OCI-LY3 (cell line): ENCODE measurements around the gene IST1.

Experiments
- H2AFZ ChIP-seq: fragments of 200-600, 300-600 bp; shearing (Covaris generic); 2 replicates; pipeline ENCODE4 v1.6.0; 2014; ENCODE audit warnings: antibody characterized with exemption, low read depth, low read length
- H3K27ac ChIP-seq: fragments of 200-600, 300-600 bp; sonication (generic); 2 replicates; pipeline ENCODE4 v1.5.1; 2014; ENCODE audit warnings: mild to moderate bottlenecking, low read length, moderate library complexity, mixed read lengths
- H3K27me3 ChIP-seq: fragments of 200-600, 300-600 bp; sonication (generic); 2 replicates; pipeline ENCODE4 v1.6.1; 2014; ENCODE audit warnings: low read depth, low read length, mixed read lengths
- H3K36me3 ChIP-seq: fragments of 200-600, 300-600 bp; sonication (generic); replicated peaks from 2 replicates; pipeline ENCODE3; 2014; ENCODE audit warnings: low read depth, low read length, mixed read lengths
- H3K4me1 ChIP-seq: fragments of 300-600, 200-600 bp; sonication (generic); 2 replicates; pipeline ENCODE4 v1.6.1; 2014; ENCODE audit warnings: low read length, mixed read lengths
- H3K4me2 ChIP-seq: fragments of 200-600, 300-600 bp; sonication (generic); 2 replicates; pipeline ENCODE4 v1.6.1; 2014; ENCODE audit warnings: low read length, mixed read lengths
- H3K4me3 ChIP-seq: fragments of 300-600, 200-600 bp; sonication (generic); 2 replicates; pipeline ENCODE4 v1.5.1; 2014; ENCODE audit warnings: antibody characterized with exemption, mild to moderate bottlenecking, low read length, moderate library complexity
- H3K79me2 ChIP-seq: fragments of 300-600, 200-600 bp; shearing (Covaris generic); 2 replicates; pipeline ENCODE4 v1.6.1; 2014; ENCODE audit warnings: mild to moderate bottlenecking, low read length, mixed read lengths
- H3K9ac ChIP-seq: fragments of 300-600, 200-600 bp; shearing (Covaris generic); 2 replicates; pipeline ENCODE4 v1.6.0; 2014; ENCODE audit warnings: mild to moderate bottlenecking, low read length, moderate library complexity
- H3K9me3 ChIP-seq: fragments of 200-600, 300-600 bp; shearing (Covaris generic); 2 replicates; pipeline ENCODE4 v1.6.1; 2014; ENCODE audit warnings: low read length, mixed read lengths; ENCODE audit not compliant: insufficient read depth
- H4K20me1 ChIP-seq: fragments of 200-600, 300-600 bp; sonication (generic); 2 replicates; pipeline ENCODE4 v1.6.1; 2016; ENCODE audit warnings: low read length, mixed read lengths; ENCODE audit not compliant: insufficient read depth
- CTCF ChIP-seq: fragments of 200-600, 300-600 bp; sonication (generic); IDR thresholded peaks from 2 replicates; pipeline ENCODE4 v1.5.1; 2014; ENCODE audit warnings: antibody characterized with exemption, low read length, low read depth
- EZH2phosphoT487 ChIP-seq: fragments of 200-600 bp; shearing (Covaris generic); IDR thresholded peaks from 2 replicates; pipeline ENCODE4 v1.6.1; 2018; ENCODE audit warnings: antibody characterized with exemption, mixed run types, low read depth

The IST1 gene

GRCh38 chr16:71969353-71969752 is 74.0 kb downstream of the IST1 start:
- Histone ChIP-seq H3K9ac (no peak overlapping the region), H4K20me1 (no peaks in the 10 kb centered on the region), H3K79me2 (no peaks in the 10 kb centered on the region), H3K4me3 (no peak overlapping the region), H3K36me3 (no peaks in the 10 kb centered on the region), H3K9me3 (no peaks in the 10 kb centered on the region), H3K4me2 (no peak overlapping the region), H3K27me3 (no peaks in the 10 kb centered on the region), H3K4me1 (no peaks in the 10 kb centered on the region), H3K27ac (no peak overlapping the region), H2AFZ (no peak overlapping the region)
- TF ChIP-seq CTCF (no peak), EZH2phosphoT487 (no peak)

- no peak overlapping the region for H3K4me3 ChIP-seq
- H3K4me1 ChIP-seq = no peaks in the 10 kb centered on the region
- no peak overlapping the region for H3K4me2 ChIP-seq
- no peaks in the 10 kb centered on the region for H3K79me2 ChIP-seq
- H3K9ac ChIP-seq = no peak overlapping the region
- no peaks in the 10 kb centered on the region for H3K9me3 ChIP-seq
- H3K27ac ChIP-seq = no peak overlapping the region
- no peaks in the 10 kb centered on the region for H3K36me3 ChIP-seq
- H4K20me1 ChIP-seq = no peaks in the 10 kb centered on the region
- H2AFZ ChIP-seq = no peak overlapping the region
- H3K27me3 ChIP-seq = no peaks in the 10 kb centered on the region
- TF ChIP-seq EZH2phosphoT487 (no peak), CTCF (no peak)
Observed at GRCh38 chr16:71971571-71971970, 76.2 kb downstream of the IST1 start.

GRCh38 chr16:71972356-71972755 is 77.0 kb downstream of the IST1 start:
- H3K4me1 ChIP-seq = no peaks in the 10 kb centered on the region
- H3K4me3 ChIP-seq = no peak overlapping the region
- H3K79me2 ChIP-seq = no peaks in the 10 kb centered on the region
- no peak for TF ChIP-seq CTCF
- TF ChIP-seq EZH2phosphoT487 = no peak
- no peaks in the 10 kb centered on the region for H3K27me3 ChIP-seq
- no peaks in the 10 kb centered on the region for H3K9me3 ChIP-seq
- no peak overlapping the region for H3K9ac ChIP-seq
- H3K27ac ChIP-seq = no peak overlapping the region
- no peaks in the 10 kb centered on the region for H4K20me1 ChIP-seq
- H3K4me2 ChIP-seq = no peak overlapping the region
- H3K36me3 ChIP-seq = no peaks in the 10 kb centered on the region
- H2AFZ ChIP-seq = no peak overlapping the region

GRCh38 chr16:71973001-71973400 is 77.7 kb downstream of the IST1 start:
- Histone ChIP-seq H3K4me1 (no peaks in the 10 kb centered on the region), H3K9me3 (no peaks in the 10 kb centered on the region), H4K20me1 (no peaks in the 10 kb centered on the region), H3K4me3 (no peak overlapping the region), H3K9ac (no peak overlapping the region), H3K27ac (no peak overlapping the region), H3K79me2 (no peaks in the 10 kb centered on the region), H3K27me3 (no peaks in the 10 kb centered on the region), H3K4me2 (no peak overlapping the region), H2AFZ (no peak overlapping the region), H3K36me3 (no peaks in the 10 kb centered on the region)
- TF ChIP-seq CTCF (no peak), EZH2phosphoT487 (no peak)
